Measurements from ENCODE around the gene MRPL32.

MRPL32 gene

DNA sequence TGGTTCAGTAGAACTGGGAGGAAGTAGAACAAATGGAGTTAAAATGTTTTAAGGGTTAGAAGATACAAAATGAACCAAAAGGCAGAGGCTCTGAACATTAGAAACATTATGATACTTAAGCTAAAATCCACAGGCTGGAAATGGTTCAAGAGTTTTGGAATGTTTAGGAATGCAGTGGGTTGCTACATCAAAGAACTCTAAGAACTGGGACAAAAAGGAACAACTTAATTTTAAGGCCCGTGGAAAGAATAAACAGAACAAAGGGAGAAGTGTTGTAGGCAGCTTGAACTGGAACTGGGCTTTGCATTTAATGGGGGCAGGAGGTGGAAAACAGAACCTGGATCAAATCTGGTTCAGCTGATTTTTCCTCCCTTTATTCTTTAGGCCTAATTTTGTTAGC, 16.8 kb upstream of the MRPL32 start:
- ATAC-seq: no peak
- TF ChIP-seq ARNTL (CRISPR knock-in tag; IDR thresholded peaks at IDR 0.05; ENCODE audit: borderline replicate concordance, low read depth) (no peak), ZNF8 (CRISPR knock-in tag; IDR thresholded peaks at IDR 0.05) (no peak), ESRRG (CRISPR knock-in tag; IDR thresholded peaks at IDR 0.05) (no peak), OSR1 (CRISPR knock-in tag; IDR thresholded peaks at IDR 0.05) (no peak), SNAI2 (CRISPR knock-in tag; IDR thresholded peaks at IDR 0.05) (no peak)
- TF ChIP-seq, protein P1, sequence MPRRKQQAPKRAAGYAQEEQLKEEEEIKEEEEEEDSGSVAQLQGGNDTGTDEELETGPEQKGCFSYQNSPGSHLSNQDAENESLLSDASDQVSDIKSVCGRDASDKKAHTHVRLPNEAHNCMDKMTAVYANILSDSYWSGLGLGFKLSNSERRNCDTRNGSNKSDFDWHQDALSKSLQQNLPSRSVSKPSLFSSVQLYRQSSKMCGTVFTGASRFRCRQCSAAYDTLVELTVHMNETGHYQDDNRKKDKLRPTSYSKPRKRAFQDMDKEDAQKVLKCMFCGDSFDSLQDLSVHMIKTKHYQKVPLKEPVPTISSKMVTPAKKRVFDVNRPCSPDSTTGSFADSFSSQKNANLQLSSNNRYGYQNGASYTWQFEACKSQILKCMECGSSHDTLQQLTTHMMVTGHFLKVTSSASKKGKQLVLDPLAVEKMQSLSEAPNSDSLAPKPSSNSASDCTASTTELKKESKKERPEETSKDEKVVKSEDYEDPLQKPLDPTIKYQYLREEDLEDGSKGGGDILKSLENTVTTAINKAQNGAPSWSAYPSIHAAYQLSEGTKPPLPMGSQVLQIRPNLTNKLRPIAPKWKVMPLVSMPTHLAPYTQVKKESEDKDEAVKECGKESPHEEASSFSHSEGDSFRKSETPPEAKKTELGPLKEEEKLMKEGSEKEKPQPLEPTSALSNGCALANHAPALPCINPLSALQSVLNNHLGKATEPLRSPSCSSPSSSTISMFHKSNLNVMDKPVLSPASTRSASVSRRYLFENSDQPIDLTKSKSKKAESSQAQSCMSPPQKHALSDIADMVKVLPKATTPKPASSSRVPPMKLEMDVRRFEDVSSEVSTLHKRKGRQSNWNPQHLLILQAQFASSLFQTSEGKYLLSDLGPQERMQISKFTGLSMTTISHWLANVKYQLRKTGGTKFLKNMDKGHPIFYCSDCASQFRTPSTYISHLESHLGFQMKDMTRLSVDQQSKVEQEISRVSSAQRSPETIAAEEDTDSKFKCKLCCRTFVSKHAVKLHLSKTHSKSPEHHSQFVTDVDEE (CRISPR knock-in tag; IDR thresholded peaks at IDR 0.05): no peak
- TF ChIP-seq, protein P2, sequence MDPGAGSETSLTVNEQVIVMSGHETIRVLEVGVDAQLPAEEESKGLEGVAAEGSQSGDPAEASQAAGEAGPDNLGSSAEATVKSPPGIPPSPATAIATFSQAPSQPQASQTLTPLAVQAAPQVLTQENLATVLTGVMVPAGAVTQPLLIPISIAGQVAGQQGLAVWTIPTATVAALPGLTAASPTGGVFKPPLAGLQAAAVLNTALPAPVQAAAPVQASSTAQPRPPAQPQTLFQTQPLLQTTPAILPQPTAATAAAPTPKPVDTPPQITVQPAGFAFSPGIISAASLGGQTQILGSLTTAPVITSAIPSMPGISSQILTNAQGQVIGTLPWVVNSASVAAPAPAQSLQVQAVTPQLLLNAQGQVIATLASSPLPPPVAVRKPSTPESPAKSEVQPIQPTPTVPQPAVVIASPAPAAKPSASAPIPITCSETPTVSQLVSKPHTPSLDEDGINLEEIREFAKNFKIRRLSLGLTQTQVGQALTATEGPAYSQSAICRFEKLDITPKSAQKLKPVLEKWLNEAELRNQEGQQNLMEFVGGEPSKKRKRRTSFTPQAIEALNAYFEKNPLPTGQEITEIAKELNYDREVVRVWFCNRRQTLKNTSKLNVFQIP (CRISPR knock-in tag; IDR thresholded peaks at IDR 0.05; ENCODE audit: borderline replicate concordance, low read depth): no peak
- TF ChIP-seq, protein P3, sequence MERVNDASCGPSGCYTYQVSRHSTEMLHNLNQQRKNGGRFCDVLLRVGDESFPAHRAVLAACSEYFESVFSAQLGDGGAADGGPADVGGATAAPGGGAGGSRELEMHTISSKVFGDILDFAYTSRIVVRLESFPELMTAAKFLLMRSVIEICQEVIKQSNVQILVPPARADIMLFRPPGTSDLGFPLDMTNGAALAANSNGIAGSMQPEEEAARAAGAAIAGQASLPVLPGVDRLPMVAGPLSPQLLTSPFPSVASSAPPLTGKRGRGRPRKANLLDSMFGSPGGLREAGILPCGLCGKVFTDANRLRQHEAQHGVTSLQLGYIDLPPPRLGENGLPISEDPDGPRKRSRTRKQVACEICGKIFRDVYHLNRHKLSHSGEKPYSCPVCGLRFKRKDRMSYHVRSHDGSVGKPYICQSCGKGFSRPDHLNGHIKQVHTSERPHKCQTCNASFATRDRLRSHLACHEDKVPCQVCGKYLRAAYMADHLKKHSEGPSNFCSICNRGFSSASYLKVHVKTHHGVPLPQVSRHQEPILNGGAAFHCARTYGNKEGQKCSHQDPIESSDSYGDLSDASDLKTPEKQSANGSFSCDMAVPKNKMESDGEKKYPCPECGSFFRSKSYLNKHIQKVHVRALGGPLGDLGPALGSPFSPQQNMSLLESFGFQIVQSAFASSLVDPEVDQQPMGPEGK (CRISPR knock-in tag; IDR thresholded peaks at IDR 0.05; ENCODE audit: borderline replicate concordance): no peak

DNA sequence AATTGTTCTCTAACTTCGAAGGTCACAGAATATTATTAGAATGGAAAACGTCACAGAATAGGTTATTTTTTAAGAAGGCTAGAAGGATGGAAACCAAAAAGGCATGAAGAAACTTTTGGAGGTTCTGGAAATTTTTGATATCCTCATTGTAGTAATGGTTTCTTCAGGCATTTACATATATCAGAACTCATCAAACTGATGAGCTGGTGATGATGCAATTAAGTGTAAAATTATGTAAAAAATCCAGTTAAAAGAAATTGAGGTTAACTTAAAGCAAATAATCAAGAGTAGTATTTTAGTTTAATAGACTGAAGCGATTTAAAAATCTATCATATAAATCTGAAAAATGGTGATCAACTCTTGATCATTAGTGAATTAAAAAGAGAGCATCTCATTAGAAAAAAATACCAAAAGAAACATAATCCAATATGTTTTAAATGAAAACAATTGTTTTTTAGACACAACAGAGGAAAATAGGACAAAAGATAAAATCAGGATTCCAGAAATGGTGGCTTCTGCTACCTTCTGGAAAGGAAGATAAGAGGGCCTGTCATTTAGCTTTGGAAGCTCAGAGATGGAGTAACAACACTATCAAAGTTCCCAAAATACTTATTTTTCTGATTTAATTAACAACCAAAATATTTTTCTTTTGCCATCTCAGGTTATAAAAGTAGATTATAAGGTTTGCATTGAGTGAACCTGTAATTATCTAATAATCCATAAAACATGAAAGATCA, 10.0 kb upstream of the MRPL32 start:
- TF ChIP-seq ARNTL (CRISPR knock-in tag; IDR thresholded peaks at IDR 0.05; ENCODE audit: borderline replicate concordance, low read depth) (no peak), ISL1 (CRISPR knock-in tag; IDR thresholded peaks at IDR 0.05) (no peak), ESRRG (CRISPR knock-in tag; IDR thresholded peaks at IDR 0.05) (no peak), OSR1 (CRISPR knock-in tag; IDR thresholded peaks at IDR 0.05) (no peak), TCF4 (CRISPR knock-in tag; IDR thresholded peaks at IDR 0.05; ENCODE audit: borderline replicate concordance) (no peak), BACH2 (CRISPR knock-in tag; IDR thresholded peaks at IDR 0.05; ENCODE audit: borderline replicate concordance) (no peak), RARB (CRISPR knock-in tag; IDR thresholded peaks at IDR 0.05) (no peak), ZNF8 (CRISPR knock-in tag; IDR thresholded peaks at IDR 0.05) (no peak)
- TF ChIP-seq, protein P1 (CRISPR knock-in tag; IDR thresholded peaks at IDR 0.05): no peak
- TF ChIP-seq, protein P2 (CRISPR knock-in tag; IDR thresholded peaks at IDR 0.05; ENCODE audit: borderline replicate concordance, low read depth): no peak
- TF ChIP-seq, protein P3 (CRISPR knock-in tag; IDR thresholded peaks at IDR 0.05; ENCODE audit: borderline replicate concordance): no peak
- TF ChIP-seq, protein P4, sequence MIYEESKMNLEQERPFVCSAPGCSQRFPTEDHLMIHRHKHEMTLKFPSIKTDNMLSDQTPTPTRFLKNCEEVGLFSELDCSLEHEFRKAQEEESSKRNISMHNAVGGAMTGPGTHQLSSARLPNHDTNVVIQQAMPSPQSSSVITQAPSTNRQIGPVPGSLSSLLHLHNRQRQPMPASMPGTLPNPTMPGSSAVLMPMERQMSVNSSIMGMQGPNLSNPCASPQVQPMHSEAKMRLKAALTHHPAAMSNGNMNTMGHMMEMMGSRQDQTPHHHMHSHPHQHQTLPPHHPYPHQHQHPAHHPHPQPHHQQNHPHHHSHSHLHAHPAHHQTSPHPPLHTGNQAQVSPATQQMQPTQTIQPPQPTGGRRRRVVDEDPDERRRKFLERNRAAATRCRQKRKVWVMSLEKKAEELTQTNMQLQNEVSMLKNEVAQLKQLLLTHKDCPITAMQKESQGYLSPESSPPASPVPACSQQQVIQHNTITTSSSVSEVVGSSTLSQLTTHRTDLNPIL (CRISPR knock-in tag; IDR thresholded peaks at IDR 0.05; ENCODE audit: low read depth): no peak
- no peak for ATAC-seq
